Measurements from ENCODE around the gene TANGO2.

- TF ChIP-seq EZH2 (IDR thresholded peaks at IDR 0.05) (no peak), EZH2phosphoT487 (IDR thresholded peaks at IDR 0.05; ENCODE audit: borderline replicate concordance) (no peak), CTCF (IDR thresholded peaks at IDR 0.05 in 2 of 3, conservative IDR thresholded peaks at IDR 0.05 in 1 of 3; ENCODE audit: borderline replicate concordance in 1 of 3, insufficient read depth in 1 of 3, low read depth in 2 of 3, low read length in 2 of 3) (no peak), ZFX (IDR thresholded peaks at IDR 0.05) (no peak), CEBPB (IDR thresholded peaks at IDR 0.05; ENCODE audit: low read depth) (no peak), POLR2A (IDR thresholded peaks at IDR 0.05; ENCODE audit: borderline replicate concordance, extremely low read depth, insufficient read depth, insufficient read length) (no peak), ELF1 (IDR thresholded peaks at IDR 0.05; ENCODE audit: borderline replicate concordance, low read depth) (no peak), ZNF274 (IDR thresholded peaks at IDR 0.05; ENCODE audit: low read depth, low read length) (no peak), ZBTB33 (IDR thresholded peaks at IDR 0.05; ENCODE audit: extremely low read depth, insufficient replicate concordance, low read length) (no peak)
These were observed 74.6 kb downstream of the TANGO2 start for GRCh38 chr22:20095521-20095920.

All from HCT116 (cell line).